Hepatocyte (in vitro differentiated cells): ENCODE data around the gene TCF4. TPM values are rescaled to one million over a fixed set of nuclear protein-coding genes. Genes with fewer than 3 reads are reported as not detected.

Experiments
- DNase-seq: peaks from one replicate; pipeline ENCODE4 v3.0.0-alpha.2; 2016; ENCODE audit warnings: low spot score
- H2AFZ ChIP-seq: fragments of 200-600 bp; sonication (generic); 2 replicates; pipeline ENCODE4 v1.6.0; 2016; ENCODE audit warnings: antibody characterized with exemption, mild to moderate bottlenecking
- H3K27ac ChIP-seq: fragments of 200-600 bp; sonication (generic); 2 replicates; pipeline ENCODE4 v1.5.1; 2016; ENCODE audit warnings: mild to moderate bottlenecking
- H3K27me3 ChIP-seq: fragments of 200-600 bp; sonication (generic); 2 replicates; pipeline ENCODE4 v1.6.1; 2016
- H3K36me3 ChIP-seq: fragments of 200-600 bp; sonication (generic); replicated peaks from 2 replicates; pipeline ENCODE4 v1.5.1; 2016; ENCODE audit warnings: low read depth; ENCODE audit not compliant: insufficient read depth
- H3K4me1 ChIP-seq: fragments of 200-600 bp; sonication (generic); 2 replicates; pipeline ENCODE4 v1.5.1; 2016; ENCODE audit warnings: mild to moderate bottlenecking, moderate library complexity; ENCODE audit not compliant: insufficient read depth
- H3K4me2 ChIP-seq: fragments of 200-600 bp; sonication (generic); 2 replicates; pipeline ENCODE4 v1.6.0; 2016
- H3K4me3 ChIP-seq: fragments of 200-600 bp; sonication (generic); 2 replicates; pipeline ENCODE4 v1.5.1; 2016; ENCODE audit warnings: mild to moderate bottlenecking
- H3K79me2 ChIP-seq: fragments of 200-600 bp; sonication (generic); 2 replicates; pipeline ENCODE4 v1.6.0; 2017; ENCODE audit warnings: mild to moderate bottlenecking
- H3K9me2 ChIP-seq: fragments of 200-600 bp; sonication (generic); replicated peaks from 2 replicates; pipeline ENCODE4 v1.6.0; 2017; ENCODE audit warnings: mild to moderate bottlenecking; ENCODE audit not compliant: insufficient read depth
- H3K9me3 ChIP-seq: fragments of 200-600 bp; sonication (generic); 2 replicates; pipeline ENCODE4 v1.5.1; 2016; ENCODE audit warnings: low read depth, mild to moderate bottlenecking
- H4K20me1 ChIP-seq: fragments of 200-600 bp; sonication (generic); 2 replicates; pipeline ENCODE4 v1.6.0; 2016; ENCODE audit warnings: mild to moderate bottlenecking; ENCODE audit not compliant: insufficient read depth, poor library complexity, severe bottlenecking
- EZH2 ChIP-seq: fragments of 200-600 bp; sonication (generic); IDR thresholded peaks from 2 replicates; pipeline ENCODE4 v1.6.1; 2016; ENCODE audit warnings: antibody characterized with exemption, mild to moderate bottlenecking, borderline replicate concordance
- EZH2phosphoT487 ChIP-seq: fragments of 200-600 bp; sonication (generic); IDR thresholded peaks from one replicate; pipeline ENCODE4 v1.6.1; 2018; ENCODE audit warnings: antibody characterized with exemption, mild to moderate bottlenecking, low read depth, moderate library complexity; ENCODE audit not compliant: unreplicated experiment, severe bottlenecking
- WGBS: methylation state at CpG from one replicate; pipeline ENCODE4 v1.1.6; 2016; ENCODE audit warnings: low lambda C conversion rate; ENCODE audit errors: missing lambda C conversion rate; 5-methylcytosine and 5-hydroxymethylcytosine counted together
- polyA plus RNA-seq: library from polyadenylated mRNA; unstranded; fragments of >200 nt; fragmentation: Nextera tagmentation; extraction: Ambion mirVana; gene quantifications from 2 replicates; pipeline ENCODE4 v1.2.1, GENCODE V29; 2016
- total RNA-seq: library from RNA; depleted of rRNA; stranded (reverse); fragments of >200 nt; gene quantifications from 2 replicates; pipeline ENCODE4 v1.2.3, GENCODE V29; 2014
- TF ChIP-seq, protein P1 (sequence below): fragments of 200-600 bp; sonication (generic); IDR thresholded peaks from 2 replicates; pipeline ENCODE4 v1.5.1; 2016; ENCODE audit warnings: antibody characterized with exemption, mild to moderate bottlenecking; ENCODE audit not compliant: poor library complexity

TCF4 gene
- total and polyA plus RNA-seq, 2 experiments from 2014 or later, result 40.5 to 65.2 TPM

DNA sequence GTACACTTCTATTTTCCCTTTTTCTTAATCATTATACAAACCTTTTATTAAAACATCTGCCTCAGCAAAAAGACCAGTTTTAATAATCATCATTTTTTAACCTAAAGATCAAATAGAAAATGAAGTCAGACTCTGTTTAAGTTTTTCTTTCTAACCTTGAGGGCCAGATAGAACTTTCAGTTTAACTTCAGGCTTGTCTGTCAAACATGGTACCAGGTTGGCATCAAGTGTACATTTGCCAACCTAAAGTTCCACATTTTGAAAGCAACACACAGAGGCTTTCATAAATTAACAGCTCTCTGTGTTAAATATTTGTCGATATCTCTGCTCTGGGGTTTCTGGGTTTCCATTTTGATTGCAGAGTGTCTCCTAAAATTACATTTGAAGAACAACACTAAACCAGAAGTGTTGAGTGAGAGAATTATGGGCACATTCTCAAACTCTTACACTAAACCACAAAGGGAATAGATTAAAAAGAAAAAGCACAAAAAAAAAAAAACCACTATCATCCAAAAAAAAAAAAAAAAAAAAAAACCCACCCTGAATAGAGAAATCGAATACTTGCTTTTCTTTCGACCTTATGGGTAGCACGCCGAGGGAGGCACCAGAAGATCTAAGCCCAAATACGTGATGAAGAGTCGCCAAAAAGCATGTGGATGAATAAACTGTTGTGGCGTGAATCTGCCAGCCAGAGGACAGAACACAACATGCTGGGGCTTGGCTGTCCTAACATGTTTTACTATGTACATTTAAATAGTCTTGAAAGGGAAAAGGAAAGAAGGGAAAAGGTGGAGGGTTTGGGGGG, 166.2 kb downstream of the TCF4 start:
- H3K4me1 ChIP-seq, result peaks cover 14% of the 10 kb centered on the region
- peaks cover 23% of the 10 kb centered on the region for H3K79me2 ChIP-seq
- peak overlapping the region; percentile 58 for H3K4me2 ChIP-seq
- WGBS, result 78% methylated on average over 8 of the region's 8 CpGs
- no peaks in the 10 kb centered on the region for H3K36me3 ChIP-seq
- no peak for DNase-seq
- peak overlapping the region; percentile 12 for H3K27ac ChIP-seq
- no peak overlapping the region for H3K4me3 ChIP-seq
- H4K20me1 ChIP-seq, result no peaks in the 10 kb centered on the region
- no peaks in the 10 kb centered on the region for H3K9me3 ChIP-seq
- no peaks in the 10 kb centered on the region for H3K27me3 ChIP-seq
- H3K9me2 ChIP-seq, result no peaks in the 10 kb centered on the region
- no peak overlapping the region for H2AFZ ChIP-seq
- no peak for TF ChIP-seq EZH2phosphoT487
- TF ChIP-seq EZH2, result no peak
- TF ChIP-seq, protein P1, sequence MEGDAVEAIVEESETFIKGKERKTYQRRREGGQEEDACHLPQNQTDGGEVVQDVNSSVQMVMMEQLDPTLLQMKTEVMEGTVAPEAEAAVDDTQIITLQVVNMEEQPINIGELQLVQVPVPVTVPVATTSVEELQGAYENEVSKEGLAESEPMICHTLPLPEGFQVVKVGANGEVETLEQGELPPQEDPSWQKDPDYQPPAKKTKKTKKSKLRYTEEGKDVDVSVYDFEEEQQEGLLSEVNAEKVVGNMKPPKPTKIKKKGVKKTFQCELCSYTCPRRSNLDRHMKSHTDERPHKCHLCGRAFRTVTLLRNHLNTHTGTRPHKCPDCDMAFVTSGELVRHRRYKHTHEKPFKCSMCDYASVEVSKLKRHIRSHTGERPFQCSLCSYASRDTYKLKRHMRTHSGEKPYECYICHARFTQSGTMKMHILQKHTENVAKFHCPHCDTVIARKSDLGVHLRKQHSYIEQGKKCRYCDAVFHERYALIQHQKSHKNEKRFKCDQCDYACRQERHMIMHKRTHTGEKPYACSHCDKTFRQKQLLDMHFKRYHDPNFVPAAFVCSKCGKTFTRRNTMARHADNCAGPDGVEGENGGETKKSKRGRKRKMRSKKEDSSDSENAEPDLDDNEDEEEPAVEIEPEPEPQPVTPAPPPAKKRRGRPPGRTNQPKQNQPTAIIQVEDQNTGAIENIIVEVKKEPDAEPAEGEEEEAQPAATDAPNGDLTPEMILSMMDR, result no peak

DNA sequence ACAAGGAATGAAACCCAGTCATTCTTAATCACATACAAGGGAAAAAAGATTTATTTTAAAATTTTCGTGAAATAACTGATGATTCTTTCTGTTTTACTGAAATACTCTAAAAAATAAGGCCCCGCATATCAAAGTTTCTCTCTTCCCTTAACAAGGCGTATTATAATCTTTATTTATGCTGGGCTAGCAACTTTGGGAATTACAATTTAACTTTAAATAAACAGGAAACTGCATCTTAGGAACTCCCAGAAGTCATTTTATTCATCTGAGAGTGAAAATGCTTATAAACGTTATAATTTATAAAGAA, 166.7 kb downstream of the TCF4 start:
- Histone ChIP-seq H2AFZ (no peak overlapping the region), H3K27me3 (no peaks in the 10 kb centered on the region), H3K9me2 (no peaks in the 10 kb centered on the region), H3K9me3 (no peaks in the 10 kb centered on the region), H3K27ac (no peak overlapping the region), H3K4me3 (no peak overlapping the region), H4K20me1 (no peaks in the 10 kb centered on the region), H3K79me2 (peaks cover 23% of the 10 kb centered on the region), H3K36me3 (no peaks in the 10 kb centered on the region), H3K4me1 (peaks cover 14% of the 10 kb centered on the region), H3K4me2 (peak overlapping the region; percentile 58)
- no peak for DNase-seq
- WGBS, result 63% methylated on average over 4 of the region's 4 CpGs
- TF ChIP-seq EZH2 (no peak), EZH2phosphoT487 (no peak)
- TF ChIP-seq, protein P1, result no peak

DNA sequence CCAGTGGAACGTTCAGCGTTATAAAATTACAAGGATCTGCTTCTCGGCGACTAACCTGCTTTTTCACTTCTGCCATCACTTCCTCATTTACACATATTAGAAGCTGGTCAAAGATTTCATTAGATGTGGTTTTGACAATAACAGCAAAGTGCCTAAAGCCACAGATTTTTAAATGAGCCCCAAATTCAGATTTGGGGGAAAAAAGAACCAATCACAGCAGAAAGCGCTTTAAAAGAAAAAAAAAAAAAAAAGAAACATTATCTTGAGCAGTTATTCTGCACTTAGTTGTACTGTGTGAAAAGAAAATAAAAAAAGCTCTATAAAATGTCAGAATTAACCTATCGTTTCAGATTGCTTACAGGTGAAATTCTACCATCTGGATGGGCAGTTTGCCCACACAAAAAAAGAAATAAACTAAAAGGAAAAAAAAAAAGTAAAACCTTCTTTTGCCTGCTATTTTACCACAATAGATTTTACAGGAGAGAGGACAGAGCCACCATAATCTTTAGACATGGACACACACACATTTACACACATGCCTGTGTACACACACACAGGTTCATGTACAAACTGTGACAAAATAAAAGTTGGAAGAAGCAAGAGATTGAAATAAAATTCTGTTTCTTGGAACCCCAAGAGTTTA, 167.2 kb downstream of the TCF4 start:
- no peaks in the 10 kb centered on the region for H3K9me2 ChIP-seq
- DNase-seq, result no peak
- H3K36me3 ChIP-seq, result no peaks in the 10 kb centered on the region
- H3K79me2 ChIP-seq, result peaks cover 23% of the 10 kb centered on the region
- H3K9me3 ChIP-seq, result no peaks in the 10 kb centered on the region
- 57% methylated on average over 6 of the region's 6 CpGs for WGBS
- H3K4me3 ChIP-seq, result peak overlapping the region; percentile 5
- no peak overlapping the region for H3K27ac ChIP-seq
- no peaks in the 10 kb centered on the region for H4K20me1 ChIP-seq
- no peak for TF ChIP-seq EZH2
- no peak for TF ChIP-seq EZH2phosphoT487
- TF ChIP-seq, protein P1, result no peak
- no peak overlapping the region for H2AFZ ChIP-seq
- peak overlapping the region; percentile 58 for H3K4me2 ChIP-seq
- H3K4me1 ChIP-seq, result peaks cover 14% of the 10 kb centered on the region
- no peaks in the 10 kb centered on the region for H3K27me3 ChIP-seq
